ENCODE data around the gene GPHN.

DNA sequence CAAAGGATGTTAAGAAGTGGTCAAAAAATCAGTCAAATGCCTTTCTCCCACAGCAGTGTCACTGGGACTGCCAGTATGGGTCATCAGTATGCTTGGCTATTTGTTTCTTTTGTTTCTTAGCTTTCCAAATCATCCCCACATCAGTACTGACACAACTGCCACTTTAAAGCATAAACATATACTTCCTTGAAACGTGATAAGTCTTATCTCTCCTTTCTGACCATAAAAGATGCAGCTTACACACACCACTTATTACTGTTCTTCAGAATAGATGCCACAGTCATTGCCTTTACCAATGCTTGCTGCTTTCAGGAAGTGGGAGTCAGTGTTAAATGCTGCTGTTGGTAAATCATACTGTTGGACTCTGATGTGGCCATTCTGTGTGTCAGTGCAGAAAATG is 662.7 kb downstream of the GPHN start:
- TF ChIP-seq, protein P1, sequence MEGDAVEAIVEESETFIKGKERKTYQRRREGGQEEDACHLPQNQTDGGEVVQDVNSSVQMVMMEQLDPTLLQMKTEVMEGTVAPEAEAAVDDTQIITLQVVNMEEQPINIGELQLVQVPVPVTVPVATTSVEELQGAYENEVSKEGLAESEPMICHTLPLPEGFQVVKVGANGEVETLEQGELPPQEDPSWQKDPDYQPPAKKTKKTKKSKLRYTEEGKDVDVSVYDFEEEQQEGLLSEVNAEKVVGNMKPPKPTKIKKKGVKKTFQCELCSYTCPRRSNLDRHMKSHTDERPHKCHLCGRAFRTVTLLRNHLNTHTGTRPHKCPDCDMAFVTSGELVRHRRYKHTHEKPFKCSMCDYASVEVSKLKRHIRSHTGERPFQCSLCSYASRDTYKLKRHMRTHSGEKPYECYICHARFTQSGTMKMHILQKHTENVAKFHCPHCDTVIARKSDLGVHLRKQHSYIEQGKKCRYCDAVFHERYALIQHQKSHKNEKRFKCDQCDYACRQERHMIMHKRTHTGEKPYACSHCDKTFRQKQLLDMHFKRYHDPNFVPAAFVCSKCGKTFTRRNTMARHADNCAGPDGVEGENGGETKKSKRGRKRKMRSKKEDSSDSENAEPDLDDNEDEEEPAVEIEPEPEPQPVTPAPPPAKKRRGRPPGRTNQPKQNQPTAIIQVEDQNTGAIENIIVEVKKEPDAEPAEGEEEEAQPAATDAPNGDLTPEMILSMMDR (IDR thresholded peaks at IDR 0.05): no peak
- no peak for TF ChIP-seq EP300 (IDR thresholded peaks at IDR 0.05)
- no peak for TF ChIP-seq POLR2A (IDR thresholded peaks at IDR 0.05)
- no peak for TF ChIP-seq POLR2AphosphoS5 (IDR thresholded peaks at IDR 0.05)
